Suprapubic skin (tissue), 4 donors: ENCODE data around the gene TMEM184B.

Experiments
- CTCF ChIP-seq, 2 donors: fragments of 200-600 bp in 1 of 2; fragments of 450-650 bp in 1 of 2; sonication (generic) in 1 of 2; IDR thresholded peaks; one replicate each; pipeline ENCODE4 v1.5.1; 2016 to 2019; ENCODE audit warnings: antibody characterized with exemption in 2 of 2, mild to moderate bottlenecking in 1 of 2, moderate library complexity in 1 of 2
- EP300 ChIP-seq: sonication (generic); formaldehyde crosslinking; IDR thresholded peaks from one replicate; pipeline ENCODE4 v1.6.1; 2017; ENCODE audit warnings: antibody characterized with exemption
- POLR2A ChIP-seq, 2 donors: fragments of 450-650 bp; IDR thresholded peaks; one replicate each; pipeline ENCODE4 v1.6.1; 2017; ENCODE audit warnings: antibody characterized with exemption in 2 of 2, mild to moderate bottlenecking in 2 of 2, moderate library complexity in 2 of 2
- POLR2AphosphoS5 ChIP-seq, 3 donors: sonication (generic); formaldehyde crosslinking; IDR thresholded peaks; one replicate each; pipeline ENCODE4 v1.6.1; 2017; ENCODE audit warnings: antibody characterized with exemption in 3 of 3

DNA sequence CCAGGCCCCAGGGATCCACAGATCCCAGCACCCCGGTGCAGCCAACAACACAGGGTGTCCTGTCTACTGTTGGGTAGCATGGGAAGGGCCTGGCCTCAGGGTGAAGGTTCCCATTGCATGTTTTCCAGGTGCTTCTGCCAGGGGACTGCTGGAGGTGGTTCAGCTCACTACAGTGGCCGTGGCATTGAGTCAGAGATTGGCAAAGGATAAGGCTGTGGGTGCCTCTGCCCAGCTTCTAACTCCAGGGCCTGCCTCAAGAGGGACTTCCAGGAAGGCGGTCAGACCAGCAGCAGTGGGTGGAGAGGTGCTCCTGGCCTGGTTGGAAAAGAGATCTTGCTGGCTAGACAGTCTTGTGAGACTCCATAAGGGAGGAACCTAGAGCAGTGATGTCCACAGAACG lies 23.6 kb upstream of the TMEM184B start:
- no peak for TF ChIP-seq CTCF (IDR thresholded peaks at IDR 0.05)
- TF ChIP-seq EP300 = no peak
- TF ChIP-seq POLR2A (IDR thresholded peaks at IDR 0.05) = no peak
- no peak for TF ChIP-seq POLR2AphosphoS5 (IDR thresholded peaks at IDR 0.05)
